ENCODE results near the gene KMT2A. TPM values are rescaled to one million over a fixed set of nuclear protein-coding genes. Genes with fewer than 3 reads are reported as not detected.

KMT2A gene
- total and polyA plus RNA-seq, 2 donors (not counting 3 experiments of a cell fraction or from before 2014, with no cell fraction given) = 23.5 to 63.9 TPM

- no peaks in the 10 kb centered on the region for H3K9me3 ChIP-seq (replicated peaks; ENCODE audit: control insufficient read depth, insufficient read depth, low read length)
- dilution Hi-C loops (cut with MboI; ENCODE audit: extremely low pct_ligation_motif_present, low sequenced_read_pairs) = no loop called here
- no peak overlapping the region for H3K27ac ChIP-seq (ENCODE audit: insufficient read depth, low read depth, low read length)
- FAIRE-seq (no peak), DNase-seq (ENCODE audit: low read depth, low spot score) (no peak)
- ChIA-PET CTCF (interaction anchor here (0.6 kb wide), 1 partner anchor 346 kb away, joined by 3 read pairs; no protein-coding TSS in a partner anchor), POLR2A (no interaction called here)
- peaks cover 0 to 3% of the 10 kb centered on the region in 2 experiments for H3K36me3 ChIP-seq (ENCODE audit: control insufficient read depth in 2 of 2, extremely low read depth in 1 of 2, insufficient read depth in 2 of 2, low read length in 2 of 2)
- no peak overlapping the region for H3K4me2 ChIP-seq (ENCODE audit: insufficient read depth, low read length)
- intact Hi-C loops (cut with micrococcal nuclease) = no loop called here
- no peaks in the 10 kb centered on the region for H3K4me1 ChIP-seq (ENCODE audit: control insufficient read depth, extremely low read depth, insufficient read depth, low read length)
- no peak overlapping the region for H2AFZ ChIP-seq (ENCODE audit: low read depth, low read length)
- no peaks in the 10 kb centered on the region for H3K9me1 ChIP-seq (replicated peaks; ENCODE audit: control insufficient read depth, extremely low read depth, insufficient read depth, low read length)
- H3K4me3 ChIP-seq (replicated peaks in 1 of 3; ENCODE audit: insufficient read depth in 1 of 3, low read depth in 1 of 3, low read length in 3 of 3) = no peak overlapping the region
- H3K9ac ChIP-seq (replicated peaks; ENCODE audit: extremely low read depth, insufficient read depth, low read length) = no peak overlapping the region
- no TSS peak for BruUV-seq (replicated peaks)
- H3K27me3 ChIP-seq (ENCODE audit: control insufficient read depth in 2 of 2, insufficient read depth in 2 of 2, low read length in 2 of 2) = no peaks in the 10 kb centered on the region
- H4K20me1 ChIP-seq (replicated peaks; ENCODE audit: control insufficient read depth, extremely low read depth, insufficient read depth, low read length) = no peaks in the 10 kb centered on the region
- TF ChIP-seq POLR2AphosphoS5 (IDR thresholded peaks at IDR 0.05; ENCODE audit: insufficient read depth, low read depth, low read length) (no peak), CTCF (IDR thresholded peaks at IDR 0.05; ENCODE audit: extremely low read depth in 1 of 2, insufficient read depth in 1 of 2, low read depth in 1 of 2, low read length in 2 of 2) (no peak), JUN (IDR thresholded peaks at IDR 0.05; ENCODE audit: borderline replicate concordance, insufficient read depth, insufficient read length, low read depth) (no peak), POLR2A (IDR thresholded peaks at IDR 0.05; ENCODE audit: low read depth, low read length) (no peak), MYC (IDR thresholded peaks at IDR 0.05; ENCODE audit: low read depth, low read length) (no peak), GATA2 (IDR thresholded peaks at IDR 0.05; ENCODE audit: insufficient read depth, insufficient read length, low read depth, low read length) (no peak)
- H3K79me2 ChIP-seq (ENCODE audit: control insufficient read depth, insufficient read depth, low read length) = no peaks in the 10 kb centered on the region
Measured at GRCh38 chr11:118544010-118544646, 107.8 kb downstream of the KMT2A start.
